ENCODE results near the gene ADAM17.
A peak's percentile ranks its signal among the peaks of the same experiment; 100 is the strongest.
"Not testable (repeated sequence)": the region's sequence is repeated elsewhere in the genome, so short reads cannot be mapped to it uniquely, and the experiment has no call there.

ADAM17 gene

GRCh38 chr2:9517118-9517782 is 38.4 kb downstream of the ADAM17 start:
- no peak for DNase-seq

- DNase-seq: not testable (repeated sequence)
Measured at GRCh38 chr2:9513946-9514345, 41.7 kb downstream of the ADAM17 start.

GRCh38 chr2:9508931-9509330 is 46.7 kb downstream of the ADAM17 start:
- DNase-seq: no peak

GRCh38 chr2:9498210-9498609 is 57.4 kb downstream of the ADAM17 start:
- no peak for DNase-seq

- no peak for DNase-seq
Measured at GRCh38 chr2:9497017-9497416, 58.6 kb downstream of the ADAM17 start.

- no peak for DNase-seq
Measured at GRCh38 chr2:9494081-9494480, 61.5 kb downstream of the ADAM17 start.

GRCh38 chr2:9493478-9493877 is 62.2 kb downstream of the ADAM17 start:
- DNase-seq: no peak

- DNase-seq: no peak
Measured at GRCh38 chr2:9492927-9493326, 62.7 kb downstream of the ADAM17 start.

- DNase-seq: no peak
Measured at GRCh38 chr2:9490789-9491188, 64.8 kb downstream of the ADAM17 start.

GRCh38 chr2:9488583-9489547 is 66.8 kb downstream of the ADAM17 start:
- no peak for DNase-seq

GRCh38 chr2:9484533-9484932 is 71.1 kb downstream of the ADAM17 start:
- no peak for DNase-seq

- no peak for DNase-seq
Measured at GRCh38 chr2:9483107-9483506, 72.5 kb downstream of the ADAM17 start.

- DNase-seq: no peak
Measured at GRCh38 chr2:9480157-9480556, 75.5 kb downstream of the ADAM17 start.

GRCh38 chr2:9478526-9478925 is 77.1 kb downstream of the ADAM17 start:
- DNase-seq: no peak

GRCh38 chr2:9477914-9478313 is 77.7 kb downstream of the ADAM17 start:
- DNase-seq: no peak

- peak; percentile 58 to 61 for DNase-seq
Measured at GRCh38 chr2:9474361-9475057, 81.1 kb downstream of the ADAM17 start, which contains the start of gene IAH1. Gene IAH1, plus strand, starts transcription at chr2:9474551. Its CDS starts 16 bp downstream, at chr2:9474567.

GRCh38 chr2:9473985-9474360 is 81.7 kb downstream of the ADAM17 start:
- DNase-seq: peak; percentile 40 to 56

- no peak for DNase-seq
Measured at GRCh38 chr2:9473308-9473984, 82.2 kb downstream of the ADAM17 start.

GRCh38 chr2:9472511-9472910 is 83.1 kb downstream of the ADAM17 start:
- no peak for DNase-seq

GRCh38 chr2:9471206-9471605 is 84.4 kb downstream of the ADAM17 start:
- DNase-seq: no peak

GRCh38 chr2:9467687-9468086 is 87.9 kb downstream of the ADAM17 start:
- no peak for DNase-seq

GRCh38 chr2:9466147-9466683 is 89.4 kb downstream of the ADAM17 start:
- no peak for DNase-seq

GRCh38 chr2:9465170-9465569 is 90.5 kb downstream of the ADAM17 start:
- DNase-seq: no peak
